Measurements from ENCODE around the gene SLC43A1. TPM values are rescaled to one million over a fixed set of nuclear protein-coding genes. Genes with fewer than 3 reads are reported as not detected.

Gene SLC43A1
- total RNA-seq, 1 experiment from 2014 or later: 27.1 TPM

GRCh38 chr11:57514538-57515331, 767 bp downstream of the SLC43A1 start (continued):
- TF ChIP-seq NR3C1 (CRISPR knock-in tag; conservative IDR thresholded peaks at IDR 0.05; ENCODE audit: low read depth) (no peak), ERG (CRISPR knock-in tag; IDR thresholded peaks at IDR 0.05) (no peak), GRHL2 (CRISPR knock-in tag; IDR thresholded peaks at IDR 0.05; ENCODE audit: insufficient replicate concordance, severe bottlenecking) (no peak), STAT6 (CRISPR knock-in tag; conservative IDR thresholded peaks at IDR 0.05; ENCODE audit: low read depth) (no peak), ZNF396 (CRISPR knock-in tag; IDR thresholded peaks at IDR 0.05; ENCODE audit: borderline replicate concordance) (no peak), TP53 (CRISPR knock-in tag; IDR thresholded peaks at IDR 0.05) (no peak), SOX15 (CRISPR knock-in tag; IDR thresholded peaks at IDR 0.05) (no peak), JAZF1 (CRISPR knock-in tag; IDR thresholded peaks at IDR 0.05) (no peak), AR (CRISPR knock-in tag; IDR thresholded peaks at IDR 0.05) (no peak), HMGA2 (CRISPR knock-in tag; IDR thresholded peaks at IDR 0.05) (no peak), ZNF121 (CRISPR knock-in tag; IDR thresholded peaks at IDR 0.05) (no peak), FOXK1 (CRISPR knock-in tag; IDR thresholded peaks at IDR 0.05) (0 out of 2 replicates have a peak, but pooled peaks have one; percentile 39), GABPB1 (CRISPR knock-in tag; IDR thresholded peaks at IDR 0.05) (0 out of 2 replicates have a peak, but pooled peaks have one; percentile 50), ZNF532 (CRISPR knock-in tag; IDR thresholded peaks at IDR 0.05; ENCODE audit: borderline replicate concordance) (no peak), FOXJ3 (CRISPR knock-in tag; IDR thresholded peaks at IDR 0.05; ENCODE audit: borderline replicate concordance) (no peak)
